K562 (cell line): ENCODE measurements around the gene PDE6B. TPM values are rescaled to one million over a fixed set of nuclear protein-coding genes. Genes with fewer than 3 reads are reported as not detected.

Experiments
- ATAC-seq: fragments of 200-7000 bp; cut with Tn5 transposase; 3 replicates; pipeline ENCODE4 v1.9.1; 2020; ENCODE audit warnings: moderate library complexity
- BruUV-seq: library from RNA; stranded (reverse); fragments of 400-500 nt; replicated peaks from 2 replicates; lab custom pipeline; 2021; lab: Mats Ljungman, UMichigan
- CTCF ChIA-PET: fragments of 300-600 bp; formaldehyde crosslinking; extraction: SDS; loops from one replicate; lab custom pipeline; 2021; ENCODE audit warnings: low intra/inter-chr PET ratio; lab: Yijun Ruan, JAX
- POLR2A ChIA-PET: fragments of 300-600, 350-650 bp; sonication (Branson Sonifier 250); formaldehyde crosslinking; extraction: SDS; loops from one replicate; lab custom pipeline; 2021; ENCODE audit warnings: antibody characterized with exemption, inconsistent platforms; lab: Yijun Ruan, JAX
- DNase-seq, 4 experiments: peaks; one replicate each; pipeline versions ENCODE4 v3.0.0 to v3.0.0-alpha.2; 2011 to 2018; ENCODE audit warnings: low spot score in 3 of 4, mixed read lengths in 3 of 4; ENCODE audit errors: extremely low read depth in 1 of 4
- FAIRE-seq: peaks from 2 replicates; lab custom pipeline; 2011; peaks lifted over from hg19 to GRCh38; lab: Jason Lieb, UNC
- H2AFZ ChIP-seq: 2 replicates; pipeline ENCODE4 v1.6.0; 2011; ENCODE audit warnings: low read depth, low read length, control low read depth, inconsistent platforms
- H3K27ac ChIP-seq: fragments of 200-600 bp; 3 replicates; pipeline ENCODE4 v1.8.0; 2011; ENCODE audit warnings: low read depth, mild to moderate bottlenecking, control low read depth, inconsistent platforms, low read length, moderate library complexity, mixed read lengths; ENCODE audit errors: extremely low read depth
- H3K27me3 ChIP-seq, 2 experiments: fragments of 300-600 bp in 1 of 2; 2 replicates in 1 of 2; 3 replicates in 1 of 2; pipeline versions ENCODE4 v1.6.0 to v1.8.0; 2011; ENCODE audit warnings: inconsistent platforms in 2 of 2, low read length in 2 of 2, mild to moderate bottlenecking in 1 of 2, mixed read lengths in 1 of 2, moderate library complexity in 1 of 2; ENCODE audit not compliant: control insufficient read depth in 2 of 2, insufficient read depth in 2 of 2
- H3K36me3 ChIP-seq: fragments of 300-600 bp; 3 replicates; pipeline ENCODE4 v1.8.0; 2011; ENCODE audit warnings: mild to moderate bottlenecking, low read length, inconsistent platforms; ENCODE audit not compliant: control insufficient read depth, insufficient read depth
- H3K4me1 ChIP-seq, 2 experiments: fragments of 200-600 bp in 1 of 2; replicated peaks in 1 of 2; 2 replicates in 1 of 2; 3 replicates in 1 of 2; pipeline versions ENCODE4 v1.5.1 to v1.8.0; 2011; ENCODE audit warnings: inconsistent platforms in 2 of 2, low read length in 2 of 2, mild to moderate bottlenecking in 1 of 2, mixed read lengths in 1 of 2, moderate library complexity in 1 of 2; ENCODE audit not compliant: control insufficient read depth in 2 of 2, insufficient read depth in 2 of 2
- H3K4me2 ChIP-seq: 2 replicates; pipeline ENCODE4 v1.6.1; 2011; ENCODE audit warnings: low read length, control low read depth, inconsistent platforms, mixed read lengths; ENCODE audit not compliant: insufficient read depth
- H3K4me3 ChIP-seq: fragments of 200-600 bp; sonication (generic), shearing (Covaris generic); 2 replicates; pipeline ENCODE4 v1.5.1; 2016; ENCODE audit warnings: control low read depth, inconsistent platforms
- H3K79me2 ChIP-seq: fragments of 200-600 bp; 3 replicates; pipeline ENCODE4 v1.8.0; 2011; ENCODE audit warnings: low read length, inconsistent platforms; ENCODE audit not compliant: control insufficient read depth, insufficient read depth
- H3K9ac ChIP-seq, 2 experiments: 2 replicates each; pipeline versions ENCODE4 v1.6.0 to v1.6.1; 2011; ENCODE audit warnings: low read depth in 2 of 2, low read length in 2 of 2, control low read depth in 1 of 2, inconsistent platforms in 1 of 2, mild to moderate bottlenecking in 1 of 2, mixed read lengths in 1 of 2; ENCODE audit not compliant: insufficient read depth in 1 of 2
- H3K9me1 ChIP-seq: one replicate; pipeline ENCODE4 v1.6.0; 2011; ENCODE audit warnings: inconsistent platforms, mild to moderate bottlenecking, low read length, moderate library complexity; ENCODE audit not compliant: control insufficient read depth, insufficient read depth
- H3K9me3 ChIP-seq: replicated peaks from 2 replicates; pipeline ENCODE4 v1.5.1; 2011; ENCODE audit warnings: low read depth, low read length, inconsistent platforms; ENCODE audit not compliant: control insufficient read depth, insufficient read depth
- H4K20me1 ChIP-seq: replicated peaks from 2 replicates; pipeline ENCODE4 v1.6.1; 2011; ENCODE audit warnings: low read length, inconsistent platforms, mixed read lengths; ENCODE audit not compliant: control insufficient read depth, insufficient read depth
- C11orf30 ChIP-seq: fragments of 450-650 bp; IDR thresholded peaks from 2 replicates; pipeline ENCODE4 v1.6.1; 2016; ENCODE audit warnings: low read depth, mild to moderate bottlenecking
- CBFA2T3 ChIP-seq: fragments of 450-650 bp; IDR thresholded peaks from 2 replicates; pipeline ENCODE4 v1.6.1; 2017
- HNRNPL ChIP-seq: fragments of 200-400 bp; formaldehyde crosslinking; IDR thresholded peaks from 2 replicates; pipeline ENCODE4 v1.6.1; 2017; ENCODE audit warnings: low read depth, mild to moderate bottlenecking, low read length
- KDM1A ChIP-seq, 2 experiments: fragments of 450-650 bp; IDR thresholded peaks; 2 replicates each; pipeline ENCODE4 v1.6.1; 2016; ENCODE audit warnings: mild to moderate bottlenecking in 2 of 2
- POLR2B ChIP-seq: fragments of 450-650 bp; IDR thresholded peaks from 2 replicates; pipeline ENCODE4 v1.6.1; 2018; ENCODE audit warnings: low read depth; ENCODE audit not compliant: partially characterized antibody
- SMARCA5 ChIP-seq: fragments of 450-650 bp; IDR thresholded peaks from 2 replicates; pipeline ENCODE4 v1.6.1; 2016
- SNIP1 ChIP-seq: fragments of 450-650 bp; IDR thresholded peaks from 2 replicates; pipeline ENCODE4 v1.7.1; 2017; ENCODE audit warnings: low read depth, mild to moderate bottlenecking
- ZNF12 ChIP-seq: sonication (generic); formaldehyde crosslinking; IDR thresholded peaks from 2 replicates; pipeline ENCODE4 v1.4.0; 2020; ENCODE audit warnings: mild to moderate bottlenecking, missing genetic modification reagents
- ZNF239 ChIP-seq: fragments of 250-450 bp; sonication (Bioruptor Pico); IDR thresholded peaks from 2 replicates; pipeline ENCODE4 v1.4.0; 2020; ENCODE audit warnings: mild to moderate bottlenecking
- ZNF24 ChIP-seq: fragments of 450-650 bp; IDR thresholded peaks from 2 replicates; pipeline ENCODE4 v1.6.1; 2016
- ZNF263 ChIP-seq: sonication (generic); formaldehyde crosslinking; IDR thresholded peaks from 2 replicates; pipeline ENCODE4 v1.8.0; 2022; ENCODE audit warnings: mild to moderate bottlenecking, missing genetic modification reagents, borderline replicate concordance
- ZNF408 ChIP-seq: fragments of 250-450 bp; sonication (Bioruptor Pico); IDR thresholded peaks from 2 replicates; pipeline ENCODE4 v1.4.0; 2020; ENCODE audit warnings: low read depth, mild to moderate bottlenecking, moderate library complexity
- ZNF41 ChIP-seq: fragments of 250-450 bp; sonication (Bioruptor Pico); conservative IDR thresholded peaks from 2 replicates; pipeline ENCODE4 v1.4.0; 2020; ENCODE audit warnings: mild to moderate bottlenecking
- ZNF764 ChIP-seq: fragments of 250-450 bp; sonication (Bioruptor Pico); IDR thresholded peaks from 2 replicates; pipeline ENCODE4 v1.4.0; 2020; ENCODE audit warnings: low read depth, mild to moderate bottlenecking, moderate library complexity
- ZNF778 ChIP-seq: fragments of 450-650 bp; formaldehyde crosslinking; IDR thresholded peaks from 2 replicates; pipeline ENCODE4 v1.4.0; 2020; ENCODE audit warnings: mild to moderate bottlenecking, moderate library complexity
- WGBS: fragments of 100-300 bp; shearing (Covaris generic); methylation state at CpG from one replicate; pipeline ENCODE4 v1.1.6; 2016; ENCODE audit warnings: low coverage, mixed read lengths; ENCODE audit not compliant: insufficient coverage; ENCODE audit errors: missing lambda C conversion rate; 5-methylcytosine and 5-hydroxymethylcytosine counted together
- in situ Hi-C: fragments of 300-500 bp; cut with MboI; formaldehyde crosslinking; loops from 4 replicates; pipeline ENCODE4 v1.15.0; 2018; ENCODE audit warnings: inconsistent platforms, mixed read lengths
- intact Hi-C: fragments of 100-400 bp; cut with micrococcal nuclease; formaldehyde crosslinking; loops from 2 replicates; pipeline ENCODE4 v1.14.2; 2022
- polyA plus RNA-seq, 8 experiments: library from polyadenylated mRNA; depleted of rRNA in 4 of 8; stranded (reverse) in 5 of 8; unstranded in 3 of 8; fragments of >200 nt; fragmentation: Nextera tagmentation in 2 of 8; fragmentation: Illumina TruSeq in 1 of 8; extraction: Ambion mirVana in 2 of 8; extraction: Trizol in 1 of 8; gene quantifications; 2 replicates each; pipeline versions ENCODE4 v1.2.1 to v1.2.3, GENCODE V29; 2011 to 2014; ENCODE audit warnings: inconsistent platforms in 1 of 8, missing spikeins in 1 of 8
- total RNA-seq, 7 experiments: library from RNA; depleted of rRNA in 6 of 7; stranded (reverse); fragments of >200 nt in 6 of 7; fragmentation: Illumina TruSeq in 2 of 7; extraction: Trizol in 2 of 7; gene quantifications; 2 replicates each; pipeline versions ENCODE4 v1.2.1 to v1.2.3, GENCODE V29; 2011 to 2021; ENCODE audit warnings: low replicate concordance in 1 of 7
- TF ChIP-seq, protein P1 (sequence below): fragments of 450-650 bp; formaldehyde crosslinking; IDR thresholded peaks from 2 replicates; pipeline ENCODE4 v1.4.0; 2020; ENCODE audit warnings: mild to moderate bottlenecking

PDE6B gene
- total and polyA plus RNA-seq, 9 of the 15 experiments (the other 6 are each of a cell fraction or from before 2014, with no cell fraction given), result 0.04 TPM; not detected in 8

DNA sequence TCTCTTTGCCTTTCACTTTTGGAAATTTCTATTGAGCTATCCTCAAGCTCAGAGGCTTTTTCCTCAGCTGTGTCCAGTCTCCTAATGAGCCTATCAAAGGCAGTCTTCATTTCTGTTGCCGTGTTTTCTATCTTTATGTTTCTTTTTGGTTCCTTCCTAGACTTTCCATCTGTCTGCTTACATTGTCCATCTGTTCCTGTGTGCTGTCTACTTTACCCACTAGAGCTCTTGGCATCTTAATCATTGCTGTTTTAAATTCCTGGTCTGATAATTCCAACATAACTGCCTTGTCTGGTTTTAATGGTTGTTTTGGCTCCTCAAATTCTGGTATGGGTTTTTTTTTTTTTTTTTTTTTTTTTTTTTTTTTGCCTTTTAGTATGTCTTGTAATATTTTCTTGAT is 9.3 kb upstream of the PDE6B start:
- no peak overlapping the region for H3K27ac ChIP-seq
- FAIRE-seq, result no peak
- H2AFZ ChIP-seq, result no peak overlapping the region
- H3K79me2 ChIP-seq, result no peaks in the 10 kb centered on the region
- no TSS peak for BruUV-seq
- peaks cover 0 to 3% of the 10 kb centered on the region in 2 experiments; a peak in 1 of 5 replicates for H3K4me1 ChIP-seq
- H4K20me1 ChIP-seq, result no peaks in the 10 kb centered on the region
- H3K4me3 ChIP-seq, result no peak overlapping the region
- ChIA-PET CTCF (no interaction called here), POLR2A (no interaction called here)
- no peak for DNase-seq
- no peaks in the 10 kb centered on the region for H3K9me1 ChIP-seq
- no peaks in the 10 kb centered on the region for H3K9me3 ChIP-seq
- 0% methylated on average over 1 of the region's 1 CpG for WGBS
- in situ Hi-C loops (no loop called here), intact Hi-C loops (no loop called here)
- H3K36me3 ChIP-seq, result no peaks in the 10 kb centered on the region
- ATAC-seq, result no peak
- H3K4me2 ChIP-seq, result no peak overlapping the region
- no peak for TF ChIP-seq SMARCA5
- H3K9ac ChIP-seq, result no peak overlapping the region
- peaks cover 7 to 57% of the 10 kb centered on the region in 2 experiments for H3K27me3 ChIP-seq

DNA sequence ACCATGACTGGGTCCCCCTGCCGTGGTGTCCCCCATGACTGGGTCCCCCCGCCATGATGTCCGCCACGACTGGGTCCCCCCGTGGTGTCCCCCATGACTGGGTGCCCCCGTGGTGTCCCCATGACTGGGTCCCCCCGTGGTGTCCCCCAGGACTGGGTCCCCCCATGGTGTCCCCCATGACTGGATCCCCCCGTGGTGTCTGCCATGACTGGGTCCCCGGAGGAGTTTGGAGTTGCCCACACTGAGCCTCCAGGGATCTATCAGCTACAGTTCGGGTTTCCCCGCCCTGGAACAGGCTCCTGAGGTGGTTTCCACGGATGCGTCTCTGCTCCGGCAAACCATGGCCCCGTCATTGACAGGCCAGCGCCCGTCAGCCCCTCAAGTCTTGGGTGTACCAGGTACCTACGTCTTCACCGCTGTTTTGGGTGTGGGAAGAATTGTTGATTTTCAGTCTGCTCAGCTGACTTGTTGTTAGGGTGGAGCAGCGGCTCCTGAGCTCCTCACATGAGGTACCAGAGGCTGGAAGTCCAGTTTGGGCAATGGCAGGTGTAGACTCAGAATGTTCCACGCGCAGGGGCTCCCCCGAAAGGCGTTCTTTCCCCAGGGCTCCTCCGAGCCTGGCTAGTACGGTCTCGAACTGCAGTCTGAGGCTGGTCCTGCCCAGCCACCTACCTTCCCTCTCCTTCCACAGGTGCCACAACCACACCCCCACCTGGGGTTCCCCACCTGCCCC is 8.3 kb upstream of the PDE6B start:
- H3K79me2 ChIP-seq, result no peaks in the 10 kb centered on the region
- no peak for DNase-seq
- no peaks in the 10 kb centered on the region for H4K20me1 ChIP-seq
- 2% methylated on average over 24 of the region's 27 CpGs for WGBS
- intact Hi-C loops, result no loop called here
- ChIA-PET POLR2A (interaction anchor here (1.1 kb wide), 1 partner anchor 11 kb away, joined by 3 read pairs; no protein-coding TSS in a partner anchor), CTCF (no interaction called here)
- no TSS peak for BruUV-seq
- peaks cover 0 to 3% of the 10 kb centered on the region in 2 experiments; a peak in 1 of 5 replicates for H3K4me1 ChIP-seq
- peaks cover 5 to 57% of the 10 kb centered on the region in 2 experiments for H3K27me3 ChIP-seq
- TF ChIP-seq ZNF764 (CRISPR knock-in tag) (no peak), HNRNPL (no peak), ZNF41 (CRISPR knock-in tag) (no peak), CBFA2T3 (no peak), ZNF239 (CRISPR knock-in tag) (no peak), C11orf30 (no peak), POLR2B (no peak), ZNF263 (no peak), ZNF24 (no peak), SNIP1 (no peak), ZNF778 (CRISPR knock-in tag) (no peak), ZNF12 (CRISPR knock-in tag) (no peak), ZNF408 (CRISPR knock-in tag) (no peak), KDM1A (IDR thresholded peaks at IDR 0.05) (no peak)
- TF ChIP-seq, protein P1, sequence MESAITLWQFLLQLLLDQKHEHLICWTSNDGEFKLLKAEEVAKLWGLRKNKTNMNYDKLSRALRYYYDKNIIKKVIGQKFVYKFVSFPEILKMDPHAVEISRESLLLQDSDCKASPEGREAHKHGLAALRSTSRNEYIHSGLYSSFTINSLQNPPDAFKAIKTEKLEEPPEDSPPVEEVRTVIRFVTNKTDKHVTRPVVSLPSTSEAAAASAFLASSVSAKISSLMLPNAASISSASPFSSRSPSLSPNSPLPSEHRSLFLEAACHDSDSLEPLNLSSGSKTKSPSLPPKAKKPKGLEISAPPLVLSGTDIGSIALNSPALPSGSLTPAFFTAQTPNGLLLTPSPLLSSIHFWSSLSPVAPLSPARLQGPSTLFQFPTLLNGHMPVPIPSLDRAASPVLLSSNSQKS, result no peak
- H2AFZ ChIP-seq, result no peak overlapping the region
- no peaks in the 10 kb centered on the region for H3K36me3 ChIP-seq
- H3K9me1 ChIP-seq, result no peaks in the 10 kb centered on the region
- H3K9me3 ChIP-seq, result no peaks in the 10 kb centered on the region
- FAIRE-seq, result no peak
- H3K27ac ChIP-seq, result no peak overlapping the region
- no peak overlapping the region for H3K4me2 ChIP-seq
- no peak for ATAC-seq
- in situ Hi-C loops, result no loop called here
- H3K4me3 ChIP-seq, result no peak overlapping the region
- H3K9ac ChIP-seq, result no peak overlapping the region
